Panc1 (cell line): Measurements from ENCODE around the gene CCDC70.

Experiments
- CTCF ChIP-seq: fragments of 450-650 bp; IDR thresholded peaks from 2 replicates; pipeline ENCODE4 v1.5.1; 2017; ENCODE audit warnings: mild to moderate bottlenecking
- POLR2AphosphoS5 ChIP-seq: IDR thresholded peaks from 2 replicates; pipeline ENCODE4 v1.6.1; 2012; ENCODE audit warnings: mild to moderate bottlenecking, low read depth, low read length, moderate library complexity
- REST ChIP-seq, 2 experiments: IDR thresholded peaks; 2 replicates each; pipeline ENCODE4 v1.6.1; 2011 to 2012; ENCODE audit warnings: low read depth in 2 of 2, control low read depth in 1 of 2, low read length in 1 of 2, mild to moderate bottlenecking in 1 of 2, moderate library complexity in 1 of 2; ENCODE audit not compliant: insufficient read depth in 1 of 2
- SIN3A ChIP-seq: IDR thresholded peaks from 2 replicates; pipeline ENCODE4 v1.6.1; 2012; ENCODE audit warnings: low read depth, mild to moderate bottlenecking, low read length, moderate library complexity, borderline replicate concordance; ENCODE audit not compliant: insufficient read depth

DNA sequence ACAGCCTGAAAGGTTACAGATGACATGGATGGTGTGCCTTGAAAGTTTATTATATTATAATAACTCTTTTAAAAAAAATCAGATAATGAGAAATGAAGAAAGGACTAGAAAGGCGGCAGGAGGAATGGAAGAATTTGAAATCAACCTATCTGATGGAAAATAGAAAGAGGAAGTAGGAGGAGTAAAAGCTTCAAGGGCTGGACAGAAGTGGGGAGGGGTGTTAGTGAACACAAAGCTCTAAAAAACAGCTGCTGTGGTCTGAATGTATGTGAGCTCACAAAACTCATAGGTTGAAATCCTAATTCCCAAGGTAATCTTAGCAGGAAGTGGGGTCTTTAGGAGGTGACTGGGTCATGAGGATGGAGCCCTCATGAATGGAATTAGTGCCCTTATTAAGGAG is 19.5 kb downstream of the CCDC70 start:
- no peak for TF ChIP-seq POLR2AphosphoS5
- no peak for TF ChIP-seq CTCF
- no peak for TF ChIP-seq SIN3A
- TF ChIP-seq REST (IDR thresholded peaks at IDR 0.05; ENCODE audit: insufficient read depth in 1 of 2, low read depth in 2 of 2, low read length in 1 of 2): no peak
